ENCODE measurements around the gene MRPS11.
A peak's percentile ranks its signal among the peaks of the same experiment; 100 is the strongest.
"Not testable (repeated sequence)": the region's sequence is repeated elsewhere in the genome, so short reads cannot be mapped to it uniquely, and the experiment has no call there.

The MRPS11 gene

GRCh38 chr15:88467073-88467934 is at the start of gene MRPS11, which contains the start of gene MRPL46:
Gene MRPS11 (plus strand): TSS chr15:88467708. CDS start chr15:88467718, 10 bp downstream.
Gene MRPL46 (minus strand): TSS chr15:88467388. CDS start chr15:88467377, 11 bp downstream.
- peak; percentile 28 for DNase-seq

GRCh38 chr15:88419830-88420229 is 47.7 kb upstream of the MRPS11 start:
- no peak for DNase-seq

- no peak for DNase-seq
Observed at GRCh38 chr15:88423331-88423730, 44.2 kb upstream of the MRPS11 start.

GRCh38 chr15:88426304-88426703 is 41.2 kb upstream of the MRPS11 start:
- DNase-seq = no peak

GRCh38 chr15:88428053-88428452 is 39.5 kb upstream of the MRPS11 start:
- DNase-seq = no peak

GRCh38 chr15:88428805-88429605 is 38.5 kb upstream of the MRPS11 start:
- no peak for DNase-seq

- no peak for DNase-seq
Observed at GRCh38 chr15:88430051-88430450, 37.5 kb upstream of the MRPS11 start.

- DNase-seq = no peak
Observed at GRCh38 chr15:88431441-88431840, 36.1 kb upstream of the MRPS11 start.

GRCh38 chr15:88433046-88433685 is 34.3 kb upstream of the MRPS11 start:
- DNase-seq = no peak

GRCh38 chr15:88434106-88434505 is 33.4 kb upstream of the MRPS11 start:
- not testable (repeated sequence) for DNase-seq

- DNase-seq = no peak
Observed at GRCh38 chr15:88438181-88438580, 29.3 kb upstream of the MRPS11 start.

- DNase-seq = no peak
Observed at GRCh38 chr15:88440021-88440420, 27.5 kb upstream of the MRPS11 start.

GRCh38 chr15:88441076-88441730 is 26.3 kb upstream of the MRPS11 start:
- no peak for DNase-seq

GRCh38 chr15:88447206-88447605 is 20.3 kb upstream of the MRPS11 start:
- no peak for DNase-seq

- DNase-seq = no peak
Observed at GRCh38 chr15:88447741-88448140, 19.8 kb upstream of the MRPS11 start.

GRCh38 chr15:88448991-88449461 is 18.5 kb upstream of the MRPS11 start:
- DNase-seq = no peak

- DNase-seq = no peak
Observed at GRCh38 chr15:88449581-88449980, 17.9 kb upstream of the MRPS11 start.

- DNase-seq = no peak
Observed at GRCh38 chr15:88450125-88450798, 17.2 kb upstream of the MRPS11 start.

- DNase-seq = no peak
Observed at GRCh38 chr15:88453651-88454050, 13.9 kb upstream of the MRPS11 start.

- DNase-seq = no peak
Observed at GRCh38 chr15:88454236-88454635, 13.3 kb upstream of the MRPS11 start.

GRCh38 chr15:88454867-88455810 is 12.4 kb upstream of the MRPS11 start:
- DNase-seq = no peak

Data from SIG-M5 (cell line).